HepG2 (cell line): Measurements from ENCODE around the gene GDI1. TPM values are rescaled to one million over a fixed set of nuclear protein-coding genes. Genes with fewer than 3 reads are reported as not detected.

Experiments used
- AGO2 ChIP-seq: fragments of 200-400 bp; formaldehyde crosslinking; optimal IDR thresholded peaks from 2 replicates; pipeline ENCODE3; 2017; ENCODE audit warnings: mild to moderate bottlenecking, low read depth, low read length, moderate library complexity
- ARHGAP35 ChIP-seq: sonication (generic); formaldehyde crosslinking; IDR thresholded peaks from 2 replicates; pipeline ENCODE4 v1.9.0; 2022; ENCODE audit warnings: mild to moderate bottlenecking, inconsistent platforms, moderate library complexity, missing genetic modification reagents, borderline replicate concordance
- ETV5 ChIP-seq: IDR thresholded peaks from 2 replicates; pipeline ENCODE4 v1.6.1; 2018; ENCODE audit warnings: missing biosample characterization, missing genetic modification reagents, inconsistent platforms, borderline replicate concordance
- HDAC2 ChIP-seq: sonication (generic); formaldehyde crosslinking; IDR thresholded peaks from 2 replicates; pipeline ENCODE4 v1.4.0; 2020; ENCODE audit warnings: missing genetic modification reagents
- HNRNPLL ChIP-seq: fragments of 200-400 bp; formaldehyde crosslinking; IDR thresholded peaks from 2 replicates; pipeline ENCODE4 v1.6.1; 2017; ENCODE audit warnings: mild to moderate bottlenecking, low read depth, low read length; ENCODE audit not compliant: poor library complexity, severe bottlenecking
- IKZF4 ChIP-seq: sonication (generic); formaldehyde crosslinking; IDR thresholded peaks from 2 replicates; pipeline ENCODE4 v1.5.1; 2020; ENCODE audit warnings: borderline replicate concordance, mild to moderate bottlenecking, low read depth, missing genetic modification reagents; ENCODE audit errors: not compliant biosample characterization
- LCORL ChIP-seq, 2 experiments: fragments of 450-650 bp in 1 of 2; sonication (generic) in 1 of 2; formaldehyde crosslinking in 1 of 2; IDR thresholded peaks; 2 replicates each; pipeline versions ENCODE4 v1.5.0 to v1.6.1; 2017 to 2020; ENCODE audit warnings: antibody characterized with exemption in 1 of 2, missing genetic modification reagents in 1 of 2
- NAIF1 ChIP-seq: sonication (generic); formaldehyde crosslinking; IDR thresholded peaks from 2 replicates; pipeline ENCODE4 v1.5.0; 2020; ENCODE audit warnings: mild to moderate bottlenecking, missing genetic modification reagents, borderline replicate concordance
- NFE2L2 ChIP-seq: fragments of 150-350 bp; IDR thresholded peaks from 2 replicates; pipeline ENCODE4 v1.6.1; 2014; ENCODE audit warnings: low read length
- RCOR2 ChIP-seq: IDR thresholded peaks from 2 replicates; pipeline ENCODE4 v1.6.1; 2016; ENCODE audit warnings: missing biosample characterization, missing genetic modification reagents
- SRSF1 ChIP-seq: fragments of 200-400 bp; formaldehyde crosslinking; optimal IDR thresholded peaks from 2 replicates; pipeline ENCODE3; 2017; ENCODE audit warnings: mild to moderate bottlenecking, low read depth, low read length, moderate library complexity
- TCF7L2 ChIP-seq: IDR thresholded peaks from 2 replicates; pipeline ENCODE4 v1.6.1; 2011; ENCODE audit warnings: mild to moderate bottlenecking, low read depth, low read length, moderate library complexity
- ZBTB43 ChIP-seq: sonication (generic); formaldehyde crosslinking; conservative IDR thresholded peaks from 2 replicates; pipeline ENCODE4 v1.4.0; 2020; ENCODE audit warnings: missing genetic modification reagents
- ZNF101 ChIP-seq: sonication (generic); formaldehyde crosslinking; IDR thresholded peaks from 2 replicates; pipeline ENCODE4 v1.4.0; 2020; ENCODE audit warnings: mild to moderate bottlenecking, low read depth, missing genetic modification reagents, borderline replicate concordance
- ZNF333 ChIP-seq: sonication (generic); formaldehyde crosslinking; IDR thresholded peaks from 2 replicates; pipeline ENCODE4 v1.4.0; 2020; ENCODE audit warnings: mild to moderate bottlenecking, missing genetic modification reagents, borderline replicate concordance
- ZNF354B ChIP-seq: sonication (generic); formaldehyde crosslinking; IDR thresholded peaks from 2 replicates; pipeline ENCODE4 v1.8.0; 2022; ENCODE audit warnings: mild to moderate bottlenecking, missing genetic modification reagents
- ZNF430 ChIP-seq: sonication (generic); formaldehyde crosslinking; IDR thresholded peaks from 2 replicates; pipeline ENCODE4 v1.9.0; 2021; ENCODE audit warnings: mild to moderate bottlenecking, missing genetic modification reagents
- ZNF460 ChIP-seq: sonication (generic); formaldehyde crosslinking; IDR thresholded peaks from 2 replicates; pipeline ENCODE4 v1.5.1; 2020; ENCODE audit warnings: missing genetic modification reagents, mild to moderate bottlenecking, borderline replicate concordance
- ZNF550 ChIP-seq: sonication (generic); formaldehyde crosslinking; IDR thresholded peaks from 2 replicates; pipeline ENCODE4 v1.4.0; 2020; ENCODE audit warnings: mild to moderate bottlenecking, missing genetic modification reagents, borderline replicate concordance
- ZNF704 ChIP-seq: sonication (generic); formaldehyde crosslinking; IDR thresholded peaks from 2 replicates; pipeline ENCODE4 v1.8.1; 2023; ENCODE audit warnings: mild to moderate bottlenecking, inconsistent platforms, moderate library complexity, missing genetic modification reagents, borderline replicate concordance
- ZNF737 ChIP-seq: sonication (generic); formaldehyde crosslinking; IDR thresholded peaks from 2 replicates; pipeline ENCODE4 v1.5.0; 2020; ENCODE audit warnings: missing genetic modification reagents, mild to moderate bottlenecking, borderline replicate concordance
- polyA plus RNA-seq, 8 experiments: library from polyadenylated mRNA; depleted of rRNA in 3 of 8; stranded (reverse) in 7 of 8; unstranded in 1 of 8; fragments of >200 nt; fragmentation: Illumina TruSeq in 4 of 8; extraction: Trizol in 4 of 8; gene quantifications; 2 replicates each; pipeline versions ENCODE4 v1.2.1 to v1.2.3, GENCODE V29; 2011 to 2016; ENCODE audit warnings: low read depth in 4 of 8, missing spikeins in 1 of 8, mixed read lengths in 1 of 8; ENCODE audit not compliant: insufficient read depth in 1 of 8
- total RNA-seq, 5 experiments: library from RNA; depleted of rRNA; stranded (reverse); fragments of >200 nt; fragmentation: Illumina TruSeq; extraction: Trizol; gene quantifications; 2 replicates each; pipeline ENCODE4 v1.2.3, GENCODE V29; 2016; ENCODE audit warnings: low read depth in 1 of 5
- TF ChIP-seq, protein P1 (sequence below): sonication (generic); formaldehyde crosslinking; IDR thresholded peaks from 2 replicates; pipeline ENCODE4 v1.4.0; 2020; ENCODE audit warnings: missing genetic modification reagents
- TF ChIP-seq, protein P2 (sequence below): conservative IDR thresholded peaks from 2 replicates; pipeline ENCODE4 v1.6.1; 2018; ENCODE audit warnings: missing genetic modification reagents

Gene GDI1
- total and polyA plus RNA-seq, 2 of the 13 experiments (the other 11 are each of a cell fraction or from before 2014, with no cell fraction given), result 17.4 to 105 TPM

GRCh38 chrX:154396973-154397887 is 39.7 kb upstream of the GDI1 start (continued):
- TF ChIP-seq NAIF1 (no peak), HNRNPLL (no peak), IKZF4 (CRISPR knock-in tag) (no peak), SRSF1 (no peak), ZNF704 (no peak), ZNF101 (CRISPR knock-in tag) (0 out of 2 replicates have a peak, but pooled peaks have one; percentile 6), ZNF430 (CRISPR knock-in tag) (no peak), ZBTB43 (CRISPR knock-in tag) (no peak), ZNF333 (CRISPR knock-in tag) (no peak), ARHGAP35 (CRISPR knock-in tag) (no peak), ZNF460 (CRISPR knock-in tag) (no peak), RCOR2 (CRISPR knock-in tag) (no peak), ZNF354B (CRISPR knock-in tag) (no peak), NFE2L2 (no peak), TCF7L2 (no peak), ETV5 (CRISPR knock-in tag) (no peak), ZNF737 (CRISPR knock-in tag) (no peak), LCORL (IDR thresholded peaks at IDR 0.05) (no peak), LCORL (CRISPR knock-in tag; IDR thresholded peaks at IDR 0.05) (no peak), ZNF550 (CRISPR knock-in tag) (no peak), AGO2 (peak; percentile 62), HDAC2 (CRISPR knock-in tag) (no peak)
- TF ChIP-seq, protein P1, sequence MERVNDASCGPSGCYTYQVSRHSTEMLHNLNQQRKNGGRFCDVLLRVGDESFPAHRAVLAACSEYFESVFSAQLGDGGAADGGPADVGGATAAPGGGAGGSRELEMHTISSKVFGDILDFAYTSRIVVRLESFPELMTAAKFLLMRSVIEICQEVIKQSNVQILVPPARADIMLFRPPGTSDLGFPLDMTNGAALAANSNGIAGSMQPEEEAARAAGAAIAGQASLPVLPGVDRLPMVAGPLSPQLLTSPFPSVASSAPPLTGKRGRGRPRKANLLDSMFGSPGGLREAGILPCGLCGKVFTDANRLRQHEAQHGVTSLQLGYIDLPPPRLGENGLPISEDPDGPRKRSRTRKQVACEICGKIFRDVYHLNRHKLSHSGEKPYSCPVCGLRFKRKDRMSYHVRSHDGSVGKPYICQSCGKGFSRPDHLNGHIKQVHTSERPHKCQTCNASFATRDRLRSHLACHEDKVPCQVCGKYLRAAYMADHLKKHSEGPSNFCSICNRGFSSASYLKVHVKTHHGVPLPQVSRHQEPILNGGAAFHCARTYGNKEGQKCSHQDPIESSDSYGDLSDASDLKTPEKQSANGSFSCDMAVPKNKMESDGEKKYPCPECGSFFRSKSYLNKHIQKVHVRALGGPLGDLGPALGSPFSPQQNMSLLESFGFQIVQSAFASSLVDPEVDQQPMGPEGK (CRISPR knock-in tag), result peak; percentile 69
- TF ChIP-seq, protein P2, sequence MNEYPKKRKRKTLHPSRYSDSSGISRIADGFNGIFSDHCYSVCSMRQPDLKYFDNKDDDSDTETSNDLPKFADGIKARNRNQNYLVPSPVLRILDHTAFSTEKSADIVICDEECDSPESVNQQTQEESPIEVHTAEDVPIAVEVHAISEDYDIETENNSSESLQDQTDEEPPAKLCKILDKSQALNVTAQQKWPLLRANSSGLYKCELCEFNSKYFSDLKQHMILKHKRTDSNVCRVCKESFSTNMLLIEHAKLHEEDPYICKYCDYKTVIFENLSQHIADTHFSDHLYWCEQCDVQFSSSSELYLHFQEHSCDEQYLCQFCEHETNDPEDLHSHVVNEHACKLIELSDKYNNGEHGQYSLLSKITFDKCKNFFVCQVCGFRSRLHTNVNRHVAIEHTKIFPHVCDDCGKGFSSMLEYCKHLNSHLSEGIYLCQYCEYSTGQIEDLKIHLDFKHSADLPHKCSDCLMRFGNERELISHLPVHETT (CRISPR knock-in tag), result no peak
